HepG2 (cell line): Measurements from ENCODE around the gene CXCL17. TPM values are rescaled to one million over a fixed set of nuclear protein-coding genes. Genes with fewer than 3 reads are reported as not detected.

Source experiments
- ATF7-NPFF ChIP-seq: sonication (generic); formaldehyde crosslinking; IDR thresholded peaks from 2 replicates; pipeline ENCODE4 v1.8.1; 2023; ENCODE audit warnings: mild to moderate bottlenecking, low read depth, missing genetic modification reagents, moderate library complexity
- CBFB ChIP-seq: sonication (generic); formaldehyde crosslinking; IDR thresholded peaks from 2 replicates; pipeline ENCODE4 v1.4.0; 2020; ENCODE audit warnings: missing genetic modification reagents
- CHD4 ChIP-seq: fragments of 200-600 bp; sonication (generic); IDR thresholded peaks from 2 replicates; pipeline ENCODE4 v1.7.0; 2017; ENCODE audit warnings: mild to moderate bottlenecking, low read length, borderline replicate concordance
- DBP ChIP-seq: sonication (generic); formaldehyde crosslinking; IDR thresholded peaks from 2 replicates; pipeline ENCODE4 v1.4.0; 2020; ENCODE audit warnings: missing genetic modification reagents; ENCODE audit errors: not compliant biosample characterization
- JUN ChIP-seq: sonication (generic); formaldehyde crosslinking; IDR thresholded peaks from 2 replicates; pipeline ENCODE4 v1.4.0; 2020; ENCODE audit warnings: mild to moderate bottlenecking, missing genetic modification reagents
- MAX ChIP-seq: IDR thresholded peaks from 2 replicates; pipeline ENCODE4 v1.6.1; 2012; ENCODE audit warnings: inconsistent platforms
- MTERF4 ChIP-seq: sonication (generic); formaldehyde crosslinking; IDR thresholded peaks from 2 replicates; pipeline ENCODE4 v1.8.0; 2023; ENCODE audit warnings: mild to moderate bottlenecking, missing genetic modification reagents
- SAFB2 ChIP-seq: sonication (generic); formaldehyde crosslinking; IDR thresholded peaks from 2 replicates; pipeline ENCODE4 v1.5.1; 2020; ENCODE audit warnings: missing genetic modification reagents, low read depth, mild to moderate bottlenecking, borderline replicate concordance
- SOX6 ChIP-seq, 2 experiments: fragments of 450-650 bp in 1 of 2; sonication (generic) in 1 of 2; formaldehyde crosslinking in 1 of 2; IDR thresholded peaks; 2 replicates each; pipeline versions ENCODE4 v1.4.0 to v1.6.1; 2017 to 2020; ENCODE audit warnings: antibody characterized with exemption in 1 of 2, mild to moderate bottlenecking in 1 of 2, missing genetic modification reagents in 1 of 2
- SSRP1 ChIP-seq: IDR thresholded peaks from 2 replicates; pipeline ENCODE4 v1.6.1; 2016; ENCODE audit warnings: control low read depth
- TCF7L2 ChIP-seq: IDR thresholded peaks from 2 replicates; pipeline ENCODE4 v1.6.1; 2011; ENCODE audit warnings: mild to moderate bottlenecking, low read depth, low read length, moderate library complexity
- THAP11 ChIP-seq: IDR thresholded peaks from 2 replicates; pipeline ENCODE4 v1.6.1; 2016; ENCODE audit warnings: missing biosample characterization, missing genetic modification reagents
- THAP8 ChIP-seq: sonication (generic); formaldehyde crosslinking; IDR thresholded peaks from 2 replicates; pipeline ENCODE4 v1.5.1; 2020; ENCODE audit warnings: missing genetic modification reagents, mild to moderate bottlenecking, borderline replicate concordance
- ZBTB26 ChIP-seq: IDR thresholded peaks from 2 replicates; pipeline ENCODE4 v1.6.1; 2016; ENCODE audit warnings: missing compliant biosample characterization, missing genetic modification reagents, borderline replicate concordance
- ZBTB4 ChIP-seq: sonication (generic); formaldehyde crosslinking; IDR thresholded peaks from 2 replicates; pipeline ENCODE4 v1.4.0; 2020; ENCODE audit warnings: missing genetic modification reagents, mild to moderate bottlenecking, borderline replicate concordance
- ZNF12 ChIP-seq: sonication (generic); formaldehyde crosslinking; IDR thresholded peaks from 2 replicates; pipeline ENCODE4 v1.5.0; 2020; ENCODE audit warnings: missing genetic modification reagents
- ZNF747 ChIP-seq: sonication (generic); formaldehyde crosslinking; IDR thresholded peaks from 2 replicates; pipeline ENCODE4 v1.8.1; 2023; ENCODE audit warnings: missing genetic modification reagents, mild to moderate bottlenecking, borderline replicate concordance
- ZNF75D ChIP-seq: sonication (generic); formaldehyde crosslinking; IDR thresholded peaks from 2 replicates; pipeline ENCODE4 v1.8.1; 2023; ENCODE audit warnings: missing genetic modification reagents, mild to moderate bottlenecking, borderline replicate concordance
- ZNF816 ChIP-seq: sonication (generic); formaldehyde crosslinking; IDR thresholded peaks from 2 replicates; pipeline ENCODE4 v1.8.0; 2022; ENCODE audit warnings: missing genetic modification reagents, mild to moderate bottlenecking, borderline replicate concordance
- ZNF850 ChIP-seq: sonication (generic); formaldehyde crosslinking; conservative IDR thresholded peaks from 2 replicates; pipeline ENCODE4 v1.9.0; 2021; ENCODE audit warnings: mild to moderate bottlenecking, missing genetic modification reagents
- ZSCAN31 ChIP-seq: sonication (generic); formaldehyde crosslinking; IDR thresholded peaks from 2 replicates; pipeline ENCODE4 v1.5.0; 2020; ENCODE audit warnings: low read depth, mild to moderate bottlenecking, missing genetic modification reagents
- polyA plus RNA-seq, 8 experiments: library from polyadenylated mRNA; depleted of rRNA in 3 of 8; stranded (reverse) in 7 of 8; unstranded in 1 of 8; fragments of >200 nt; fragmentation: Illumina TruSeq in 4 of 8; extraction: Trizol in 4 of 8; gene quantifications; 2 replicates each; pipeline versions ENCODE4 v1.2.1 to v1.2.3, GENCODE V29; 2011 to 2016; ENCODE audit warnings: low read depth in 4 of 8, missing spikeins in 1 of 8, mixed read lengths in 1 of 8; ENCODE audit not compliant: insufficient read depth in 1 of 8
- total RNA-seq, 5 experiments: library from RNA; depleted of rRNA; stranded (reverse); fragments of >200 nt; fragmentation: Illumina TruSeq; extraction: Trizol; gene quantifications; 2 replicates each; pipeline ENCODE4 v1.2.3, GENCODE V29; 2016; ENCODE audit warnings: low read depth in 1 of 5

CXCL17 gene
- total and polyA plus RNA-seq, 2 of the 13 experiments (the other 11 are each of a cell fraction or from before 2014, with no cell fraction given): 0.12 TPM; not detected in 1

GRCh38 chr19:42450314-42450934 lies 7.7 kb upstream of the CXCL17 start (continued):
- TF ChIP-seq THAP11 (peak; percentile 84), ZNF747 (CRISPR knock-in tag) (no peak), ZBTB26 (no peak), SSRP1 (CRISPR knock-in tag) (no peak), DBP (no peak), JUN (CRISPR knock-in tag) (0 out of 2 replicates have a peak, but pooled peaks have one; percentile 40), ATF7-NPFF (CRISPR knock-in tag) (no peak), THAP8 (no peak), ZNF850 (no peak), ZNF75D (CRISPR knock-in tag) (no peak), ZNF12 (peak; percentile 78; the same call in 1 of the 2 replicates), SOX6 (IDR thresholded peaks at IDR 0.05) (no peak), SOX6 (CRISPR knock-in tag; IDR thresholded peaks at IDR 0.05) (peak; percentile 98), ZNF816 (CRISPR knock-in tag) (no peak), MTERF4 (no peak), CHD4 (no peak), CBFB (CRISPR knock-in tag) (peak; percentile 79), ZSCAN31 (0 out of 2 replicates have a peak, but pooled peaks have one; percentile 58), ZBTB4 (CRISPR knock-in tag) (no peak), SAFB2 (no peak), MAX (peak; percentile 56; the same call in 1 of the 2 replicates), TCF7L2 (no peak)
